ENCODE results near the gene CABP5. TPM values are rescaled to one million over a fixed set of nuclear protein-coding genes. Genes with fewer than 3 reads are reported as not detected.

The CABP5 gene
- total and polyA plus RNA-seq, 11 donors, result not detected

DNA sequence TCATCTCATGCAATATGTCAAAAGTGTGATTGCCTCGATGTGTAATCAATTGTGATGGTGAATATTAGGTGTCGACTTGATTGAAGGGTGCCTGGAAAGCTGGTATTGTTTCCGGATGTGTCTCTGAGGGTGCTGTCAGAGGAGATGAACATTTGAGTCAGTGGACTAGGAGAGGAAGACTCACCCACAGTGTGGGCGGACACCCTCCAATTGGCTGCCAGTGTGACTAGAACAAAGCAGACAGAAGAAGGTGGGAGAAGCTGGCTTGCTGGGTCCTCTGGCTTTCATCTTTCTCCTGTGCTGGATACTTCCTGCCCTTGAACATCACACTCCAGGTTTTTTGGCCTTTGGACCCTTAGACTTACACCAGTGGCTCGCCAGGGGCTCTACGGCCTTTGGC is 15.5 kb upstream of the CABP5 start:
- H3K4me1 ChIP-seq, result no peaks in the 10 kb centered on the region
- no peak for DNase-seq
- no peak for ATAC-seq
- peaks cover 0 to 52% (median 14%) of the 10 kb centered on the region in 9 donors for H3K36me3 ChIP-seq
- H3K4me3 ChIP-seq, result no peak overlapping the region
- WGBS, 4 donors, result 94 to 96% (median 94%) methylated on average over 6 of the region's 6 CpGs
- no peaks in the 10 kb centered on the region for H3K9me3 ChIP-seq
- TF ChIP-seq POLR2A (IDR thresholded peaks at IDR 0.05), result no peak
- no peak overlapping the region for H3K27ac ChIP-seq
- no peaks in the 10 kb centered on the region for H3K27me3 ChIP-seq
- intact Hi-C loops (cut with DNase I), result no loop called here

DNA sequence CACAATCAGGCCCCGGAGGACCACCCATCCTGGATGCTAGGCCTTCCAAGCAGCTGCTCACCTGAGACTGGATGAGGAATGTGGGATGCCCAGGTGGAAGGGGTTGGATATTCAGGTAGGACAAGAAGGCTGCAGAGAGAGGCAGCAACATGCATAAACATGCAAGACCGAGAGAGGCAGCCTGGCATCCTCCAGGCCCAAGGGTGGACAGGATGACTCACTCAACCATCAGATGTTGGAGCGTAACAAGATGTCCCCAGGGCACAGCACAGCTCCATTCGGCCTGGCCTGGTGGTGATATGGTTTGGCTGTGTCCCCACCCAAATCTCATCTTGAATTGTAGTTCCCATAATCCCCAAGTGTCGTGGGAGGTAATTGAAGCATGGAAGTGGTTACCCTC is 10.0 kb upstream of the CABP5 start:
- TF ChIP-seq, protein P1, sequence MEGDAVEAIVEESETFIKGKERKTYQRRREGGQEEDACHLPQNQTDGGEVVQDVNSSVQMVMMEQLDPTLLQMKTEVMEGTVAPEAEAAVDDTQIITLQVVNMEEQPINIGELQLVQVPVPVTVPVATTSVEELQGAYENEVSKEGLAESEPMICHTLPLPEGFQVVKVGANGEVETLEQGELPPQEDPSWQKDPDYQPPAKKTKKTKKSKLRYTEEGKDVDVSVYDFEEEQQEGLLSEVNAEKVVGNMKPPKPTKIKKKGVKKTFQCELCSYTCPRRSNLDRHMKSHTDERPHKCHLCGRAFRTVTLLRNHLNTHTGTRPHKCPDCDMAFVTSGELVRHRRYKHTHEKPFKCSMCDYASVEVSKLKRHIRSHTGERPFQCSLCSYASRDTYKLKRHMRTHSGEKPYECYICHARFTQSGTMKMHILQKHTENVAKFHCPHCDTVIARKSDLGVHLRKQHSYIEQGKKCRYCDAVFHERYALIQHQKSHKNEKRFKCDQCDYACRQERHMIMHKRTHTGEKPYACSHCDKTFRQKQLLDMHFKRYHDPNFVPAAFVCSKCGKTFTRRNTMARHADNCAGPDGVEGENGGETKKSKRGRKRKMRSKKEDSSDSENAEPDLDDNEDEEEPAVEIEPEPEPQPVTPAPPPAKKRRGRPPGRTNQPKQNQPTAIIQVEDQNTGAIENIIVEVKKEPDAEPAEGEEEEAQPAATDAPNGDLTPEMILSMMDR (IDR thresholded peaks at IDR 0.05), result no peak
- no peak for TF ChIP-seq POLR2A (IDR thresholded peaks at IDR 0.05)
- intact Hi-C loops (cut with DNase I), result no loop called here
- 90 to 95% (median 92%) methylated on average over 5 of the region's 5 CpGs for WGBS, 4 donors
- H3K4me3 ChIP-seq, result no peak overlapping the region
- H3K4me1 ChIP-seq, result no peaks in the 10 kb centered on the region
- no peaks in the 10 kb centered on the region for H3K9me3 ChIP-seq
- no peak for ATAC-seq
- H3K27ac ChIP-seq, result no peak overlapping the region
- no peak for DNase-seq
- H3K36me3 ChIP-seq, result peaks cover 0 to 68% (median 33%) of the 10 kb centered on the region in 9 donors
- H3K27me3 ChIP-seq, result no peaks in the 10 kb centered on the region

DNA sequence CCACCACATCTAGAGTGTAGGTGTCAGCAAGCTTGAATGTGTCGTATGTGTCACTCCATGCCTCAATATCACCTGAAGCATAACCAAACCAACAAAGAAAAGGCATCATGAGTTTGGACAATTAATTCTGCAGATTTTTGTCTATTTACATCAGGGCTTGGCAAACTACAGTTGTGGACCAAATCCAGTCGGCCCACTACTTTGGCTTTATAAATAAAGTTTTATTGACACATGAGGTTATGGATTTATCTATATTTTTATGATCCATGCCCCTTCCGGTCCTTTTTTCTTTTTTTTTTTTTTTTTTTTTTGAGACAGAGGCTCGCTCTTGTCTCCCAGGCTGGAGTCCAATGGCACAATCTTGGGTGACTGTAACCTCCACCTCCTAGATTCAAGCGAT is 9.2 kb upstream of the CABP5 start:
- H3K36me3 ChIP-seq, result peaks cover 0 to 74% (median 37%) of the 10 kb centered on the region in 9 donors
- ATAC-seq (no peak), DNase-seq (no peak)
- no peaks in the 10 kb centered on the region for H3K9me3 ChIP-seq
- H3K4me3 ChIP-seq, result no peak overlapping the region
- no peaks in the 10 kb centered on the region for H3K4me1 ChIP-seq
- H3K27me3 ChIP-seq, result no peaks in the 10 kb centered on the region
- TF ChIP-seq, protein P1 (IDR thresholded peaks at IDR 0.05), result no peak
- TF ChIP-seq POLR2A (IDR thresholded peaks at IDR 0.05), result no peak
- H3K27ac ChIP-seq, result no peak overlapping the region
- WGBS, 4 donors, result 86 to 96% (median 91%) methylated on average over 5 of the region's 5 CpGs
- intact Hi-C loops (cut with DNase I), result no loop called here

DNA sequence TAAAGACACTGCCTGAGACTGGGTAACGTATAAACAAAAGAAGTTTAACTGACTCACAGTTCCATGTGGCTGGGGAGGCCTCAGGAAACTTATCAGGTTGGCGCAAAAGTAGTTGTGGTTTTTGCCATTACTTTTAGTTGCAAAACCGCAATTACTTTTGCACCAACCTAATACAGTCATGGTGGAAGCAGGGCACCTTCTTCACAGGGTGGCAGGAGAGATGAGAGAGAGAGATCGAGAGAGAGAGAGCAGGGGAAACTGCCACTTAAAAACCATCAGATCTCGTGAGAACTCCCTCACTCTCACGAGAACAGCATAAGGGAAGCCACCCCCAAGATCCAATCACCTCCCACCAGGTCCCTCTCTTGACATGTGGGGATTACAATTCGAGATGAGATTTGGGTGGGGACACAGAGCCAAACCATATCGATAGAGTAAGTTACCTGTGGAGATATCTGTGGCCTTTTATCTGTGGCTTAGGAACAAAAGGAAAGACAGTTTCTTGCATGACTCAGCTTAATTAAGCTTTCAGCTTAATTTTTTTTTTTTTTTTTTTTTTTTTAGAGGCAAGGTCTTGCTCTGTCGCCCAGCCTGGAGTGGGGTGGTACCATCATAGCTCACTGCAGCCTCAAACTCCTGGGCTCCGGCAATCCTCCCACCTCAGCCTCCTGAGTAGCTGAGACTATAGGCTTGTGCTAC is 7.6 kb upstream of the CABP5 start:
- no peak for ATAC-seq
- H3K4me3 ChIP-seq, result no peak overlapping the region
- H3K9me3 ChIP-seq, result no peaks in the 10 kb centered on the region
- H3K4me1 ChIP-seq, result no peaks in the 10 kb centered on the region
- peaks cover 0 to 82% (median 39%) of the 10 kb centered on the region in 9 donors for H3K36me3 ChIP-seq
- no peak overlapping the region for H3K27ac ChIP-seq
- TF ChIP-seq, protein P1 (IDR thresholded peaks at IDR 0.05), result no peak
- no peak for TF ChIP-seq POLR2A (IDR thresholded peaks at IDR 0.05)
- WGBS, 4 donors, result 84 to 91% (median 89%) methylated on average over 10 of the region's 10 CpGs
- no peak for DNase-seq
- no peaks in the 10 kb centered on the region for H3K27me3 ChIP-seq
- intact Hi-C loops (cut with DNase I), result no loop called here

DNA sequence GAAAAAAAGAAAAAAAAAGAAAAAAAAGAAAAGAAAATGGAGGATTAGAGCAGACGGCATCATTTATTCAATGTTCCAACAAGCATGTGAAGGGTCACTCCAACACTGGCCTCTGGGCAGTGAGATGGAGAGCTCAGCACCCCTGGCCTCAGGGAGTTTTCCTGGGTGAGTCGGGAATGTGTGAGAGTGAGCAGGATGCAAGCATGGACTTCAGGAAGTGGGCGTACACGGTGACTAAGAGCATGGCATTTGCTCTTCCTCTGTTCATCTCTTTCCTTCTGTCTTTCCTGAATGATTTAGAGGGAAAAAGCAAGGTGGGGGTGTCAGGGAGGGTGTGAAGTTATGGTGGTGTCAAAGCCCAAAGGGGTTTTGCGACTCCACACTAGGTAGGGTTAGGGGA is 682 bp upstream of the CABP5 start:
- Histone ChIP-seq H3K36me3 (peaks cover 0 to 23% (median 9%) of the 10 kb centered on the region in 9 donors), H3K27me3 (peaks cover 0 to 11% (median 0%) of the 10 kb centered on the region in 9 donors), H3K4me3 (no peak overlapping the region), H3K9me3 (no peaks in the 10 kb centered on the region), H3K4me1 (no peaks in the 10 kb centered on the region), H3K27ac (no peak overlapping the region)
- TF ChIP-seq POLR2A (IDR thresholded peaks at IDR 0.05), result no peak
- TF ChIP-seq, protein P1 (IDR thresholded peaks at IDR 0.05), result no peak
- ATAC-seq (no peak), DNase-seq (no peak)
- WGBS, 4 donors, result 73 to 82% (median 76%) methylated on average over 5 of the region's 5 CpGs
- intact Hi-C loops (cut with DNase I), result no loop called here

Measured in heart left ventricle (tissue), 16 donors.